Astrocyte of the cerebellum (primary cell): ENCODE measurements around the gene PROZ.
A peak's percentile ranks its signal among the peaks of the same experiment; 100 is the strongest.

Experiments used
- DNase-seq: peaks from one replicate; pipeline ENCODE4 v3.0.0-alpha.2; 2011; ENCODE audit warnings: low read depth
- H3K4me3 ChIP-seq: 2 replicates; pipeline ENCODE4 v1.5.1; 2011; ENCODE audit warnings: mild to moderate bottlenecking, low read depth, low read length, moderate library complexity
- CTCF ChIP-seq: IDR thresholded peaks from 2 replicates; pipeline ENCODE4 v1.5.1; 2012; ENCODE audit warnings: low read length, low read depth, moderate library complexity, mild to moderate bottlenecking; ENCODE audit errors: missing control alignments
- in situ Hi-C: cut with HindIII; loops from 2 replicates; pipeline ENCODE4 v1.10.0; 2017; ENCODE audit warnings: low sequenced_read_pairs

The PROZ gene

GRCh38 chr13:113120300-113121182, 37.9 kb upstream of the PROZ start:
- no peak overlapping the region for H3K4me3 ChIP-seq
- DNase-seq, result no peak
- in situ Hi-C loops, result no loop called here
- TF ChIP-seq CTCF, result no peak

- in situ Hi-C loops, result no loop called here
These were observed 37.1 kb upstream of the PROZ start for GRCh38 chr13:113121183-113121927.

GRCh38 chr13:113121928-113122471, 36.4 kb upstream of the PROZ start:
- in situ Hi-C loops, result no loop called here
- no peak for DNase-seq
- no peak overlapping the region for H3K4me3 ChIP-seq
- no peak for TF ChIP-seq CTCF

More at GRCh38 chr13:113121183-113121927, 37.1 kb upstream of the PROZ start:
- H3K4me3 ChIP-seq, result no peak overlapping the region
- no peak for DNase-seq
- no peak for TF ChIP-seq CTCF

GRCh38 chr13:113122550-113123225, 35.8 kb upstream of the PROZ start, which contains the start of gene F10:
TSS of gene F10 (plus strand) at chr13:113122799. CDS start at chr13:113122856, 57 bp downstream.
- in situ Hi-C loops, result no loop called here
- no peak within 1 kb of the TSS for H3K4me3 ChIP-seq
- DNase-seq, result no peak
- TF ChIP-seq CTCF, result no peak

- H3K4me3 ChIP-seq, result no peak overlapping the region
- no peak for DNase-seq
- peak; percentile 24 for TF ChIP-seq CTCF
- in situ Hi-C loops, result no loop called here
These were observed 34.9 kb upstream of the PROZ start for GRCh38 chr13:113123226-113124201.
